Activated naive CD8-positive, alpha-beta T cell treated with anti-CD3 and anti-CD28 coated beads, Interleukin-2, amount 50 U/mL, for 24 hours (primary cell): Measurements from ENCODE around the gene DENND1A.

Experiments used
- ATAC-seq: fragments of 150-1000 bp; cut with Tn5 transposase; one replicate; pipeline ENCODE4 v1.10.0; 2021
- DNase-seq: peaks from one replicate; pipeline ENCODE4 v3.0.0; 2021
- H3K27ac Mint-ChIP-seq: one replicate; pipeline ENCODE4 v1.8.0; 2021; ENCODE audit warnings: mild to moderate bottlenecking, mixed read lengths
- H3K27me3 Mint-ChIP-seq: one replicate; pipeline ENCODE4 v1.8.0; 2021; ENCODE audit warnings: mixed read lengths
- H3K36me3 Mint-ChIP-seq: one replicate; pipeline ENCODE4 v1.8.0; 2021; ENCODE audit warnings: low read depth, mixed read lengths
- H3K4me1 Mint-ChIP-seq: one replicate; pipeline ENCODE4 v1.8.0; 2021; ENCODE audit warnings: mixed read lengths
- H3K4me3 Mint-ChIP-seq: one replicate; pipeline ENCODE4 v1.8.0; 2021; ENCODE audit warnings: mild to moderate bottlenecking, moderate library complexity, mixed read lengths
- H3K9me3 Mint-ChIP-seq: one replicate; pipeline ENCODE4 v1.8.0; 2021; ENCODE audit warnings: mixed read lengths

Gene DENND1A

DNA sequence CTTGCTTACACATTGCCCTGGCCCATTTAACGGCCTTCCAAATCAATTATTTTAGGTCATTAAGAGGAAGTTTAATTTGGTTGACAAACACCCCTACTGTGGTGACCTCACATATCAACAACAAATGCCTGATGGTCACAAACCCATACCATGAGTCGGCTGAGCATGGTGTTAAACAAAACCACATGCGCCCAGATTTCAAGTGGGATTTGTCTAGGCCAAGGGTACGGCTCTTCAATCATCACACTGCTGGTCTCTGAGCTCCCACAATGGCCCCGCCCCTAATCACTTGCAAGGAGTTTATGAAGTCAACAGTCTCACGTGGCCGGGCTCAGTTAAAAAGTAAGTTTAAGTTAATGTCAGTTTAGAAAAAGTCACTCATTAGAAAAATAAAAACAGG is 330.1 kb downstream of the DENND1A start:
- Mint-ChIP-seq H3K27ac (no peak overlapping the region), H3K9me3 (no peaks in the 10 kb centered on the region), H3K36me3 (peaks cover 1% of the 10 kb centered on the region), H3K4me3 (no peak overlapping the region), H3K27me3 (no peaks in the 10 kb centered on the region), H3K4me1 (peaks cover 2% of the 10 kb centered on the region)
- DNase-seq (no peak), ATAC-seq (no peak)

DNA sequence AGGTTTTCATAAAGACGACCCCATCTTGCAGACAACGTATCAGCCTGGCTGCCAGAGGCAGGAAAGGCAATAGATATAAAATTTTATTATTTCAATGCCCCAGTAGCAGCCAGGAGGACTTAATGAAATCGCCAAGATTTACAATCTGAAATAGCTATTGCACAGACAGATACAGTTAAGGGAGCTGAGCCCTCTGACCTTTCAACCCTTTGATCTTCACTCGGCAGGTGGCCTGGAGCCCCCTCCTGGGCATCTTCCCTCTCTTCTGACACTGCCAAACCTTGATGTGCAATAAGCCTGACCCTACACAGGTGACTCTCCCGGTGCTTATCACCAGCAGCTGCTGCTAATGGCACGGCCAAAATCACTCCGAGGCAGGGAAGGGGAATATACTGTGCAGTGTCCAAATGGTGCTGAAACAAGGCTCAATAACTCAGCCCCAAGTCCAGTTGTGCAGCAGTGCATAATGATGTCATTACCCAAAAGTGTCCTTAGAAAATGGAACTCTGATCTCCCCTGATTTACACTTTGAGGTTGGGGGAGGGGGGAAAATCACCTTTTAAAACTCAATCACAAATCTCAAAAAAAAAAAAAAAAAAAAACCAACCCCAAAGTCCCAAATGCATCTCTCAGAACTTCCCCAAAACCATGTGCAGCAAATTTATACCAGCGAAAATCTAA is 331.9 kb downstream of the DENND1A start:
- peaks cover 3% of the 10 kb centered on the region for H3K36me3 Mint-ChIP-seq
- ATAC-seq (no peak), DNase-seq (no peak)
- peaks cover 2% of the 10 kb centered on the region for H3K4me1 Mint-ChIP-seq
- H3K27ac Mint-ChIP-seq: no peak overlapping the region
- no peak overlapping the region for H3K4me3 Mint-ChIP-seq
- no peaks in the 10 kb centered on the region for H3K9me3 Mint-ChIP-seq
- H3K27me3 Mint-ChIP-seq: no peaks in the 10 kb centered on the region

DNA sequence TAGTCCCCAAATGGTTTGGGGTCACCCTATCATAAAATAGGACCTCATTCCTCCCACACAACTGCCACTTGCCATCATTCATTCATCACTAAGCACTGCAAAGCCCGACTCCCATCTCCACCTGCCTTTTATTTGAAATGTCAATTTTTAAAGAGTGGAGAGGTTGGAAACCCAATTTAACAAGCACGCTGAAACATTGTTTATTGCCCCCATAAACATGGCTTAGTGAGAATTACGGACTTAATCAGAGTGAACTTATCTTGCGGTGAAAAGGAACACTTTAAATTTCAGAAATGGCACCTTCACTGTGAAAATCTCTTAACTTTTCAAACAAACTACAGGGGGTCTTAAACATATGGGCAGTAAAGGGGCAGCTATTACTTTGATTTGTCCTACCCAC is 332.9 kb downstream of the DENND1A start:
- peaks cover 2% of the 10 kb centered on the region for H3K4me1 Mint-ChIP-seq
- peaks cover 3% of the 10 kb centered on the region for H3K36me3 Mint-ChIP-seq
- no peak overlapping the region for H3K27ac Mint-ChIP-seq
- DNase-seq: no peak
- no peaks in the 10 kb centered on the region for H3K27me3 Mint-ChIP-seq
- H3K4me3 Mint-ChIP-seq: no peak overlapping the region
- no peaks in the 10 kb centered on the region for H3K9me3 Mint-ChIP-seq
- ATAC-seq: no peak

DNA sequence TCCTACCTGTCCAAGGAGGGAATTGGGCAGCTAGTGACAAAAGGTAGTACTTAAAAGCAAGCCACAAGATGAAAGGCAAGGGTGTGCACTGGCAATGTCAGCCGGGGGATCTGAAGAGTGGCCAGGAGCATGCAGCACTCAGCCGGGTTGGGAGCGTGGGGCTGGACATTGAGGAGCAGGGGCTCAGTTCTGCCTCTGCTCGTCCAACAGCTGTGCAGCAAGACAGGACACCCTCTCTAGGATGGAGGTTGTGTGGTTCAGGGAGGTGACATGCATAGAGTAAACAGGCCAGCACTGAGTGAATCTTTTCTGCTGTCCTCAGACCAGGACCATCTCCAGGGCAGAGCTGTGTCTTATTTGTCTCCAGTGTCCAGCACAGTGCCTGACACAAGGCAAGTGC is 338.6 kb downstream of the DENND1A start:
- ATAC-seq (no peak), DNase-seq (no peak)
- peaks cover 25% of the 10 kb centered on the region for H3K36me3 Mint-ChIP-seq
- H3K4me3 Mint-ChIP-seq: no peak overlapping the region
- H3K9me3 Mint-ChIP-seq: peaks cover 22% of the 10 kb centered on the region
- peaks cover 2% of the 10 kb centered on the region for H3K4me1 Mint-ChIP-seq
- no peak overlapping the region for H3K27ac Mint-ChIP-seq
- H3K27me3 Mint-ChIP-seq: no peaks in the 10 kb centered on the region

DNA sequence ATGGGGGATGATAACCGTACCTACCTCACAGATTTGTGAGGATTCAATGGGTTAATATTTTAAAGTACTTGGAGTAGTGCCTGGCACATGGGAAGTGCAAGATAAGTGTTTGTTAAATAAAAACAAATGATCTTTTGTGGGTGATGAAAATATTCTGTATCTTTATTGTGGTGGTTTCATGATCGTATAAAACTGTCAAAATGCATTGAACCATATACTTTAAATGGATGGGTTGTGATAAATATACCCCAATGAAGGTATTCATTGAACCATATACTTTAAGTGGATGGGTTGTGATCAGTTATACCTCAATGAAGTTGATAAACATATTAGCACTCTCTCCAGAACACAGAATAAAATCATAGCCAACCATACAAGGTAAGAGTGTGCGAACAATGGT is 339.4 kb downstream of the DENND1A start:
- H3K9me3 Mint-ChIP-seq: peaks cover 22% of the 10 kb centered on the region
- no peak overlapping the region for H3K27ac Mint-ChIP-seq
- no peaks in the 10 kb centered on the region for H3K27me3 Mint-ChIP-seq
- no peak overlapping the region for H3K4me3 Mint-ChIP-seq
- no peak for DNase-seq
- H3K36me3 Mint-ChIP-seq: peaks cover 27% of the 10 kb centered on the region
- ATAC-seq: no peak
- H3K4me1 Mint-ChIP-seq: peaks cover 2% of the 10 kb centered on the region

DNA sequence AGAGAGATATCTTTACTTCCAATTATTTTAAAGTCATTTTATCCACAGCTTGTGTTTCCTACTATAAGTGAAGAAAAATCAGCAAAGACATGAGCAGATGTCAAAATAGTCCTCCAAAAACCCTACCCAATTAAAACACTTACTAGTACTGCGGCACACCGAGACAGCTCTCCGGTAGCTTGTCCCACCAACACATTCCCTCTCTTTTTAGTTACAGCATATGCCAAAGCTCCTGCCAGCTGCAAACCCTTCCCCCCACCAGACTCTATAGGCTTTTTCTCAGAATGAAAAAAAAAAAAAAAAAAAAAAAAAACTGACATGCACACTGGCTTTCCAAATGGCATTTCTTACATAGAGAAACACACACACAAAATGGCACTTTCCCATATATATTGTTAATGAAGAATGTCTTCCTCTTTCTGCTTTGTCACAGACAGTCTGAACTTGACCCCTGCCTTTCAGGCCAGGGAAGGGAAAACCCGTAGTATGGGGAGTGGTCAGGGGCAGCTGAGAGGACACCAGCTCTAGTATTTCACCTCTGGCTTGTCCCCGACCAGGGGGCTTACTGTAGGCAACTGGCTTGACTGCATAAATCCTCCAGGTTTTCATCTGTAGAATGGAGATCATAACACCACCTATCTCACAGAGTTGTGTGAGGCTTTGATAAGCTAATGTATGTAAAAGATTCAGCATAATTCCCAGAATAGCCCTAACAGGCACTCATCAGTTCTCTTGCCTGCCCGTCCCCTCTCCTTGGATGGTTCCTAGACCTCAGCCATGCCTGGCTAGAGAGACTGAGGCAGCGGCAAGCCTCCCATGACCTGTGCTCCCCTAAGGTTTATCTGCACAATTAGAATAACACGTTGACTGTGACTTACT is 340.3 kb downstream of the DENND1A start:
- no peaks in the 10 kb centered on the region for H3K4me1 Mint-ChIP-seq
- DNase-seq (no peak), ATAC-seq (no peak)
- peaks cover 27% of the 10 kb centered on the region for H3K36me3 Mint-ChIP-seq
- H3K4me3 Mint-ChIP-seq: no peak overlapping the region
- no peak overlapping the region for H3K27ac Mint-ChIP-seq
- peaks cover 22% of the 10 kb centered on the region for H3K9me3 Mint-ChIP-seq
- H3K27me3 Mint-ChIP-seq: no peaks in the 10 kb centered on the region

DNA sequence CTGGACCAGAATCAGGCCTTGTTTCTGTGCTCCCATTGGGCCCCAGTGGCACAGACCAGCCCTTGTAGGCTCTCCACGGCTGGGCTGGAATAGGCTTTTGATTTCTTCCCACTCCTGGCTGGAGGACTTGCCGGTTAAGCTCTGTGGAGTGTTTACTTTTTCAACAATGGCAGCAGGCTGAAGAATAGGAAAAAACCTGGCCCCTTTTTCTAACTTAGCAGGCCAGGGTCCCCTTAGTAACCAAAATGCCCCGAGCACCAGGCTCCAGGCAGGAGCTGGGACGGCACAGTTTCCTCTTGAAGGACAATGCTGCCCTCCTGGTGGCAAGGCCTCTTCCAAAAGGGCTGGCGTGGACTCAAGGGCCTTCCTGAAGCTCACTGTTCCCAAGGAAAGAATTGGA is 343.7 kb downstream of the DENND1A start:
- no peaks in the 10 kb centered on the region for H3K4me1 Mint-ChIP-seq
- DNase-seq: no peak
- H3K27me3 Mint-ChIP-seq: no peaks in the 10 kb centered on the region

DNA sequence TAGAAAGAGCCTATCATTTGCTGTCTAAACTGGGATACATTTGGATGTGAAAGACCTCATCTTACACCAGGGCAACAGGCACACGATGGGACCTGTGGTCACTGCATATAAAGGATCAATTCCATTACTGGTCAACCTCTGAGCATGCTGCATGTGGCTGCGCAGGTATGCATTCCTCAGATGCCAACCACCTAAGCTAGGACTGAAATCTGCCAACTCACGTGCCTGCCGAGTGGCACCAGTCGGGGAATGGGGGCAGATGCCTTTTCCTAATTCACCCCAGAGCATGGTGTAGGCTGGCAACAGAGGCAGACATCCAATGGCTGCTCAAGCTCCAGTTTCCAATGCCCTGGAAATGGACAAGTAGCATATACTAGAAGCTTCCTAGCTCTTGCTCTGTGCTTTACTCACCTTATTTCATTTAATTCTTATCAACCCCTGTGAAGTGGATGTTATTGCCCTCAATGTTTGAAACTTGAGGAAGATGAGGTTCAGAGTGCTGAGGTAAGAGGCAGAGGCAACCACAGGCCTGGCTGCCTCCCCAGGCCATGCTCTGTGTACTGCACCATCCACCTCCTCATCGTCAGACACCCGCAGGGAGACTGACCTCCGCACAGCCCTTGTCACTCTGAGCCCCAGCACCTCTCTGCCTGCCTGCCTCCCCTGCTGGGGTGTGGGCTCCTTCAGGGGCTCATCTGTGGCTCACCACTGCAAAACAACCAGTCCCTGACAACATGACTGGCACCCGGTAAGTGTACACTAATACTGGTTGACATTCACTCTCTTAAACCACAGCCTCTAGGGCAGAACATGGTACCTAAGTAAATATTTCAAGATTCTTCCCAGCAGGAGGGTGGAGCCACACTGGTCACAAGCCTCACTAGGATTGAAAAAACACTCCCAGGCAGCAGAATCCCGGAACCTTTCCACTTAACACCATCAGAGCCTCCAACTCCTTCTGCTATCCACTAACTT is 345.4 kb downstream of the DENND1A start:
- Mint-ChIP-seq H3K4me3 (no peak overlapping the region), H3K36me3 (peaks cover 46% of the 10 kb centered on the region), H3K4me1 (no peaks in the 10 kb centered on the region), H3K27ac (no peak overlapping the region), H3K9me3 (peaks cover 19% of the 10 kb centered on the region), H3K27me3 (no peaks in the 10 kb centered on the region)
- ATAC-seq (no peak), DNase-seq (no peak)

More for the DNA sequence above, 343.7 kb downstream of the DENND1A start:
- Mint-ChIP-seq H3K36me3 (peaks cover 37% of the 10 kb centered on the region), H3K9me3 (peaks cover 22% of the 10 kb centered on the region), H3K27ac (no peak overlapping the region), H3K4me3 (no peak overlapping the region)
- no peak for ATAC-seq

DNA sequence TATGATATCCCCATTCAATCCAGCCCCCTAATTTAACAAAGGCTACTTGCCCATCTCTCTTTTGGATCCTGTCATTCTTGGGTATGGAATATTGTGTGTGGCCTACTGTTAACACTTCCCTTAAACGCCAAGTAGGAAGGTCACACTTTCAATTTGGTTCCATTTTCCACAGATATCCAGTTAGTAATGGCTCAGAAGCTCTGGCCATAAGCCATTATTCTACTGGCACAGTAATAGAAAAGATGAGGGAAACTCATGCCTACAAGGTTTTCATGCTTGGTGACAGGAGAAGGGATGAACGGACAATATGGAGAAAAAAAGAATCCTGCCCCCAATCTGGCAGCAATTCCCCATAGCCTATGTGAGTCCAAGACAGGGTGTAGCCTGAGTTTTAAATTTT is 346.3 kb downstream of the DENND1A start:
- Mint-ChIP-seq H3K36me3 (peaks cover 46% of the 10 kb centered on the region), H3K27ac (no peak overlapping the region), H3K27me3 (no peaks in the 10 kb centered on the region), H3K9me3 (peaks cover 18% of the 10 kb centered on the region), H3K4me3 (no peak overlapping the region), H3K4me1 (no peaks in the 10 kb centered on the region)
- ATAC-seq (no peak), DNase-seq (no peak)

DNA sequence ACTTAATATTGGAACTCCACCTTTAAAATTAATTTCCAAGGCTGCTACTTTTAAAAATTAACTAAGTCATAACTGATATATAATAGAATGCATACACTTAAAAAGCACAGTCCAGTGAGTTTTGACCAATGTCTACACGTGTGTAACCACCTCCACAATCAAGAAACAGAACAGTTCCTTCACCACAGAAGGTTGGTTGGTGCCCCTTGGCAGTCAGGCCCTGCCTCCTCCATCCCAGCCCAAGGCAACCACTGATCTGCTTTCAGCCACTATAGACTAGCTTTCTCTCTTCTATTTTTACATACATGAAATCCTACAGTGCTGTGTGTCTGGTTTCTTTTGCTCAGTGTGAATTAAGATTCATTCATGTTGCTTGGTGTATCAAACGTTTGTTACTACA is 358.7 kb downstream of the DENND1A start:
- H3K36me3 Mint-ChIP-seq: peaks cover 39% of the 10 kb centered on the region
- peaks cover 14% of the 10 kb centered on the region for H3K4me1 Mint-ChIP-seq
- H3K27ac Mint-ChIP-seq: no peak overlapping the region
- H3K27me3 Mint-ChIP-seq: no peaks in the 10 kb centered on the region
- peaks cover 6% of the 10 kb centered on the region for H3K9me3 Mint-ChIP-seq
- DNase-seq (no peak), ATAC-seq (no peak)
- no peak overlapping the region for H3K4me3 Mint-ChIP-seq

DNA sequence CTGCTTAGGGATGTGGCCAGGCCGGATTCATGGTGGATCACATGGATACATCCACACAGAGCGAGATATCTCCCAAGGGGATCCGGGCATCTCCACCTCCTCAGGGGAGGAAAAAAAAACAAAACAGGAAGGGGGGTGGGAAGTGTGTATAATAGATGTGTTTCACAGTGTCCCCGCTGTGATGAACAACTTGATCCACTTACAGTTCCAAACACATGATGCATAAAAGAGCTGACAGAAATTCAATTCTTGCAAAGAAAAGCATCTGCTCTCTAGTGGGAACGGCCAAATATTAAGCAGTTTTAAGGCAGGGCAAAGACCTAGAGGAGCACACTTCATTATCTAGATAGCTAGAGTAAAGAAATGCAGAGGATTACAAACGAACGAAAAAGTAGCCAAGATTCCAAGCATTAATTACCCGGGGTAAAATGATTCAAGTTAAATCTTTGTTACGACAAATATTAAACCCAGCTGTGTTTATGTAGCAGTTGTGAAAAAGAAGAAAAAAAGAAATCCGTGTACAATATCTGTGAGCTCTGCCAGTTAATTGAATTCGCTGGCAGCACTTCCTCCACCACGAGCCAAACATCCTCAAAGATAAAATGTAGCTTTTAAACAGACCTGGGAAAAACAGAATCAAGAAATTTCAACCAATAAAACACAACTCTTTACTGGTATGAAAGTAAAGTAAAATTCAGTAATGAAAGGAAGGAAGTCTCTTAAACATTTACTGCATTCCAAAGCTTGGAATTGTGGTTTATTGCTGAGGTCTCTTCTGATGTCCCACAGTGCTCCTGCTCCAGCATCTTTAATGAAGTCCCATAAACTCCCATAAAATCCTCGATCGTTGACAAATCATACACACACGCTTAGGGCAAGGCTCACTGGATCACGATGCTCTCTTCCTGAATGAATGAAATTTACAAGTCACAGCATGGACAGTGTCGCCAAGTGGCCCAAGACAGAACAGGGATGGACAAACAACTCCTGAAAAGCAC is 360.9 kb downstream of the DENND1A start:
- H3K27ac Mint-ChIP-seq: no peak overlapping the region
- ATAC-seq (no peak), DNase-seq (no peak)
- H3K36me3 Mint-ChIP-seq: peaks cover 25% of the 10 kb centered on the region
- no peaks in the 10 kb centered on the region for H3K27me3 Mint-ChIP-seq
- H3K4me1 Mint-ChIP-seq: peaks cover 11% of the 10 kb centered on the region
- H3K4me3 Mint-ChIP-seq: no peak overlapping the region
- H3K9me3 Mint-ChIP-seq: no peaks in the 10 kb centered on the region

DNA sequence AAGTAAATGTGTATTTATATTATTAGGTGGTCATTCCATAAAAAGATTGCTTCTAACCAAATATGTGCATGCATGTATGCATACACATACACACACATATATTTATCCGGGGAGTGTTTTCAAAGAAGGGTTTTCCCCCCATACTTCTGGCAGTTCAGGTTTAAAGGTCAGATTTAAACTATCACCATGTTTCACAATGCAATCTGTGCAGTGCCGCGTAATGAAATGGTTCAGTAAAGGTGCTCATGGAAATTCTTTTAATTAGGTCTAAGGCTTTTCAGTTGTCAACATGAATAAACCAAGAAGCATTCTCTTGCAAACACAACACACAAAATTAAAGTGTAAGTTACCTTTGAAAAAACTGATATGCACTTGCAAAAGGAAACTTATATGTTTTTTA is 362.9 kb downstream of the DENND1A start:
- Mint-ChIP-seq H3K4me3 (no peak overlapping the region), H3K27me3 (no peaks in the 10 kb centered on the region), H3K27ac (no peak overlapping the region), H3K4me1 (peaks cover 22% of the 10 kb centered on the region), H3K36me3 (peaks cover 21% of the 10 kb centered on the region), H3K9me3 (no peaks in the 10 kb centered on the region)
- DNase-seq (no peak), ATAC-seq (no peak)

DNA sequence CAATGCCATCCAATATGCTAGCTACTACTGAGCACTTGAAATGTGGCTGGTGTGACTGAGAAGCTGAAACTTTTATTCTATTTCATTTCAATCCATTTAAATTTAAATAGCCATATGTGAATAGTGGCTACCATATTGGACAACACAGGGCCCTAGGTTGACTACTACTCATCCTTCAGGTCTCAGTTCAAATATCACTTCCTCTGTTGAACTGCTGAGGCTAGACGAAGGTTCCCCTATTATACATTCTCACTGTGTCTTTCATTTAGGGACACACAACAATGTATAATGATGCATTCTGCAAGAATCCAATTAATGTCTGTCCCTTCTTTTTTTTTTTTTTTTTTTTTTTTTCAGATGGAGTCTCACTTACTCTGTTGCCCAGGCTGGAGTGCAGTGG is 365.3 kb downstream of the DENND1A start:
- Mint-ChIP-seq H3K27me3 (no peaks in the 10 kb centered on the region), H3K4me3 (no peak overlapping the region)

More for the DNA sequence above, 365.3 kb downstream of the DENND1A start:
- DNase-seq: no peak
- no peak for ATAC-seq
- no peaks in the 10 kb centered on the region for H3K9me3 Mint-ChIP-seq
- no peak overlapping the region for H3K27ac Mint-ChIP-seq
- peaks cover 25% of the 10 kb centered on the region for H3K4me1 Mint-ChIP-seq
- H3K36me3 Mint-ChIP-seq: peaks cover 18% of the 10 kb centered on the region
